Activated T-cell treated with anti-CD3 and anti-CD28 coated beads, Interleukin-2, amount 50 U/mL, for 24 hours (primary cell): ENCODE results near the gene FOXC2.
A peak's percentile ranks its signal among the peaks of the same experiment; 100 is the strongest.

Experiments
- DNase-seq: peaks from one replicate; pipeline ENCODE4 v3.0.0-alpha.2; 2020
- H3K27ac Mint-ChIP-seq: 2 replicates; pipeline ENCODE4 v1.8.0; 2020; ENCODE audit warnings: mild to moderate bottlenecking, mixed read lengths
- H3K27me3 Mint-ChIP-seq: 2 replicates; pipeline ENCODE4 v1.8.0; 2020; ENCODE audit warnings: mixed read lengths
- H3K36me3 Mint-ChIP-seq: 2 replicates; pipeline ENCODE4 v1.8.0; 2020; ENCODE audit warnings: low read depth, mixed read lengths
- H3K4me1 Mint-ChIP-seq: 2 replicates; pipeline ENCODE4 v1.8.0; 2020; ENCODE audit warnings: low read depth, mixed read lengths
- H3K4me3 Mint-ChIP-seq: 2 replicates; pipeline ENCODE4 v1.8.0; 2020; ENCODE audit warnings: mild to moderate bottlenecking, moderate library complexity, mixed read lengths
- H3K9me3 Mint-ChIP-seq: 2 replicates; pipeline ENCODE4 v1.8.0; 2020; ENCODE audit warnings: mixed read lengths

The FOXC2 gene

GRCh38 chr16:86558355-86559193, 8.1 kb upstream of the FOXC2 start:
- Mint-ChIP-seq H3K4me3 (no peak overlapping the region), H3K4me1 (peaks cover 20% of the 10 kb centered on the region), H3K36me3 (peaks cover 19% of the 10 kb centered on the region), H3K27me3 (peaks cover 48% of the 10 kb centered on the region), H3K9me3 (no peaks in the 10 kb centered on the region), H3K27ac (no peak overlapping the region)
- DNase-seq = no peak

GRCh38 chr16:86559802-86560305, 6.8 kb upstream of the FOXC2 start:
- Mint-ChIP-seq H3K36me3 (peaks cover 6% of the 10 kb centered on the region), H3K27ac (no peak overlapping the region), H3K27me3 (peaks cover 60% of the 10 kb centered on the region), H3K9me3 (no peaks in the 10 kb centered on the region), H3K4me3 (no peak overlapping the region), H3K4me1 (peaks cover 20% of the 10 kb centered on the region)
- no peak for DNase-seq

- H3K27me3 Mint-ChIP-seq = peaks cover 76% of the 10 kb centered on the region
- peaks cover 21% of the 10 kb centered on the region for H3K4me1 Mint-ChIP-seq
- H3K9me3 Mint-ChIP-seq = no peaks in the 10 kb centered on the region
- H3K4me3 Mint-ChIP-seq = no peak overlapping the region
- H3K27ac Mint-ChIP-seq = no peak overlapping the region
- H3K36me3 Mint-ChIP-seq = no peaks in the 10 kb centered on the region
- no peak for DNase-seq
These were observed 4.3 kb upstream of the FOXC2 start for GRCh38 chr16:86562356-86562755.

GRCh38 chr16:86563469-86564345, 2.9 kb upstream of the FOXC2 start:
- peak overlapping the region; percentile 15 for H3K4me3 Mint-ChIP-seq
- DNase-seq = peak; percentile 88
- no peaks in the 10 kb centered on the region for H3K9me3 Mint-ChIP-seq
- H3K4me1 Mint-ChIP-seq = peaks cover 21% of the 10 kb centered on the region
- peaks cover 71% of the 10 kb centered on the region for H3K27me3 Mint-ChIP-seq
- H3K27ac Mint-ChIP-seq = no peak overlapping the region
- H3K36me3 Mint-ChIP-seq = no peaks in the 10 kb centered on the region

- DNase-seq = peak; percentile 15
- no peaks in the 10 kb centered on the region for H3K36me3 Mint-ChIP-seq
- H3K4me3 Mint-ChIP-seq = no peak overlapping the region
- peaks cover 78% of the 10 kb centered on the region for H3K27me3 Mint-ChIP-seq
- peaks cover 21% of the 10 kb centered on the region for H3K4me1 Mint-ChIP-seq
- no peak overlapping the region for H3K27ac Mint-ChIP-seq
- no peaks in the 10 kb centered on the region for H3K9me3 Mint-ChIP-seq
These were observed 1.4 kb upstream of the FOXC2 start for GRCh38 chr16:86565181-86565631.

GRCh38 chr16:86565644-86566511, 751 bp upstream of the FOXC2 start:
- H3K4me1 Mint-ChIP-seq = peaks cover 21% of the 10 kb centered on the region
- peaks cover 79% of the 10 kb centered on the region for H3K27me3 Mint-ChIP-seq
- no peak overlapping the region for H3K27ac Mint-ChIP-seq
- DNase-seq = peak; percentile 29
- no peaks in the 10 kb centered on the region for H3K36me3 Mint-ChIP-seq
- no peaks in the 10 kb centered on the region for H3K9me3 Mint-ChIP-seq
- no peak overlapping the region for H3K4me3 Mint-ChIP-seq

GRCh38 chr16:86566966-86567700, 504 bp downstream of the FOXC2 start:
- peak; percentile 46 for DNase-seq
- peaks cover 21% of the 10 kb centered on the region for H3K4me1 Mint-ChIP-seq
- peak overlapping the region; percentile 6 for H3K4me3 Mint-ChIP-seq
- H3K9me3 Mint-ChIP-seq = no peaks in the 10 kb centered on the region
- H3K36me3 Mint-ChIP-seq = no peaks in the 10 kb centered on the region
- H3K27me3 Mint-ChIP-seq = peaks cover 82% of the 10 kb centered on the region
- H3K27ac Mint-ChIP-seq = peak overlapping the region; percentile 37

- H3K4me3 Mint-ChIP-seq = peak overlapping the region; percentile 6
These were observed 1.3 kb downstream of the FOXC2 start for GRCh38 chr16:86567701-86568581.

GRCh38 chr16:86568677-86569623, 2.3 kb downstream of the FOXC2 start:
- no peak overlapping the region for H3K4me3 Mint-ChIP-seq
- peaks cover 84% of the 10 kb centered on the region for H3K27me3 Mint-ChIP-seq
- H3K27ac Mint-ChIP-seq = peak overlapping the region; percentile 44
- no peaks in the 10 kb centered on the region for H3K36me3 Mint-ChIP-seq
- H3K9me3 Mint-ChIP-seq = no peaks in the 10 kb centered on the region
- H3K4me1 Mint-ChIP-seq = peaks cover 13% of the 10 kb centered on the region
- no peak for DNase-seq

More at GRCh38 chr16:86567701-86568581, 1.3 kb downstream of the FOXC2 start:
- Mint-ChIP-seq H3K27ac (peak overlapping the region; percentile 37), H3K36me3 (no peaks in the 10 kb centered on the region), H3K9me3 (no peaks in the 10 kb centered on the region), H3K27me3 (peaks cover 84% of the 10 kb centered on the region), H3K4me1 (peaks cover 21% of the 10 kb centered on the region)
- DNase-seq = no peak

- DNase-seq = no peak
These were observed 3.2 kb downstream of the FOXC2 start for GRCh38 chr16:86569701-86570447.

More at GRCh38 chr16:86569701-86570447, 3.2 kb downstream of the FOXC2 start:
- Mint-ChIP-seq H3K27ac (no peak overlapping the region), H3K36me3 (no peaks in the 10 kb centered on the region), H3K4me3 (no peak overlapping the region), H3K9me3 (no peaks in the 10 kb centered on the region), H3K4me1 (peaks cover 8% of the 10 kb centered on the region), H3K27me3 (peaks cover 84% of the 10 kb centered on the region)
